ENCODE data around the gene CRMP1.

DNA sequence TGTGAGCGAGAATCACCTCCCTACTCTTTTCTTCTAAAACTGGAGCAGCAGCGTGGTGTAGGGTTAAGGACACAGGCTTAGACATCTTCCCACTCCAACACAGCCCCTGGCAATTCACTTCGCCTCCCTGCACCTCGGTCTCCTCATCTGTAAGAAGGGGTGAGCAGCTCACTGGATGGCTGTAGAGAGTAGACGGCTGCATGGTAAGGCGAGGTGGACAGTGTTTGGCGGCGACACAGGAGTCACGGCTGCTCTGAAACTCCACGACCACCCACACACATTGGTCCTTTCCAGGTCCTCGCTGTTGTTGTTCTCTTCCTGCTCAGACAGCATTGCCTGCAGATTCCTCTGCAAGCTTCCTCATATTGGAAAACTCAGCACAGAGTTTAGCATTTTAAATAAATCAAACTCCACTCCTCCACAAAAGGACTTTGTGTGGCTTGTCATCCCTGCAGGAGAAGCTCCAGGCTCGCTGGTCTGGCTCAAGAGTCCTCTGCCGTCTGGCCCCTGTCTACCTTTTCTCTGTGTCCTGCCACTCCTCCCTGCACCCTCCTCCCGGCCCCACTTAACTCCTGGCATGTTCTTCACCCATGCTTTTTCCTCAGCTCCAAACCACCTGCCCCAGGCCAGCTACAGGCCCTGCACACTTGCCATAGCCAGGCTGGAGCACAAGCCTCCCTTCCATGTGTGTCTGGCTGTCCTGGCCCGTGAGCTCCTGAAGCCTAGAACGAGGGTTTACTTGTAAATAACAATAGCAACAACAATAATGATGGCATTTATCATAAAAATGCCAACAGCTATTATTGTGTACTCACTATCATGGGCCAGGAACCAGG lies 41.3 kb upstream of the CRMP1 start:
- TF ChIP-seq, protein P1, sequence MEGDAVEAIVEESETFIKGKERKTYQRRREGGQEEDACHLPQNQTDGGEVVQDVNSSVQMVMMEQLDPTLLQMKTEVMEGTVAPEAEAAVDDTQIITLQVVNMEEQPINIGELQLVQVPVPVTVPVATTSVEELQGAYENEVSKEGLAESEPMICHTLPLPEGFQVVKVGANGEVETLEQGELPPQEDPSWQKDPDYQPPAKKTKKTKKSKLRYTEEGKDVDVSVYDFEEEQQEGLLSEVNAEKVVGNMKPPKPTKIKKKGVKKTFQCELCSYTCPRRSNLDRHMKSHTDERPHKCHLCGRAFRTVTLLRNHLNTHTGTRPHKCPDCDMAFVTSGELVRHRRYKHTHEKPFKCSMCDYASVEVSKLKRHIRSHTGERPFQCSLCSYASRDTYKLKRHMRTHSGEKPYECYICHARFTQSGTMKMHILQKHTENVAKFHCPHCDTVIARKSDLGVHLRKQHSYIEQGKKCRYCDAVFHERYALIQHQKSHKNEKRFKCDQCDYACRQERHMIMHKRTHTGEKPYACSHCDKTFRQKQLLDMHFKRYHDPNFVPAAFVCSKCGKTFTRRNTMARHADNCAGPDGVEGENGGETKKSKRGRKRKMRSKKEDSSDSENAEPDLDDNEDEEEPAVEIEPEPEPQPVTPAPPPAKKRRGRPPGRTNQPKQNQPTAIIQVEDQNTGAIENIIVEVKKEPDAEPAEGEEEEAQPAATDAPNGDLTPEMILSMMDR (conservative IDR thresholded peaks at IDR 0.05; ENCODE audit: low read depth, low read length), result no peak
- no peak for TF ChIP-seq EZH2 (IDR thresholded peaks at IDR 0.05; ENCODE audit: borderline replicate concordance, low read depth, low read length, poor library complexity, severe bottlenecking)

All from A673 (cell line).